GM19372 (cell line): ENCODE measurements around the gene GLT1D1.

ENCODE experiments used
- ATAC-seq: cut with Tn5 transposase; IDR thresholded peaks from one replicate; pipeline ENCODE4 v1.9.1; 2021; ENCODE audit warnings: mild to moderate bottlenecking, low read depth, moderate library complexity; ENCODE audit not compliant: unreplicated experiment

Gene GLT1D1

DNA sequence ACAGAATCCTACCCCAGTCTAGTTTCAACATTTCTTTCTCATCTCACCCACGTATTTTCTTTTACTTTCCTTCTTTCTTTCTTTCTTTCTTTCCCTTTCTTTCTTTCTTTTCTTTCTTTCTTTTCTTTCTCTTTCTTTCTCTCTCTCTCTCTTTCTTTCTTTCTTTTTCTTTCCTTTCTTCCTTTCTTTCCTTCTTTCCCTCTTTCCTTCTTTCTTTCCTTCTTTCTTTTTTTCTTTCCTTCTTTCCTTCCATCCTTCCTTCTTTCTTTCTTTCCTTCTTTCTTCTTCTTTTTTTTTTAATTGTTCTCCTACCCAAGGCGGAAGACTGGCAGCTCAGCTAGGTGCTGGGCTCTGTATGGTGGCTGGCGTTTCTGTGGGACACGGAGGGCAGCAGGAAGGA, 55.0 kb downstream of the GLT1D1 start:
- no peak for ATAC-seq

DNA sequence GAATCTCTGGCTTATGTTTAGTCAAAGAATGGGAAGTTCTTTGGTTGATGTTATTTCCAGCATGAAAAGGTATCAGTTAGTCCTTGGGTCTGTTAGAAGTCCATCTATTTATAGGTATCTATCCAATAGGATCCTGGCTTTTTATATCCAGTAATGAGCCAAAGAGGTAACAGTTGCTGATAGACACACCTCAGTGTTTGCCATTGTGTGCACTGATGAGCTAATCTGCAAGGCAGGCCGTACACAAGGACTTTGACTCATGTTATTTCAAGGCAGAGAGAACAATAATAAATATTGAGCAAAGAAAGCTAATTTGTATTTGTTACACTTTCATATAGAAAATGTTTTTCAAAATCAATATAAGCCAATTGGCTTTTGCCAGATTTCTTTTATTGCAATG, 56.4 kb downstream of the GLT1D1 start:
- ATAC-seq, result no peak

GRCh38 chr12:128910629-128911028, 57.4 kb downstream of the GLT1D1 start:
- no peak for ATAC-seq

DNA sequence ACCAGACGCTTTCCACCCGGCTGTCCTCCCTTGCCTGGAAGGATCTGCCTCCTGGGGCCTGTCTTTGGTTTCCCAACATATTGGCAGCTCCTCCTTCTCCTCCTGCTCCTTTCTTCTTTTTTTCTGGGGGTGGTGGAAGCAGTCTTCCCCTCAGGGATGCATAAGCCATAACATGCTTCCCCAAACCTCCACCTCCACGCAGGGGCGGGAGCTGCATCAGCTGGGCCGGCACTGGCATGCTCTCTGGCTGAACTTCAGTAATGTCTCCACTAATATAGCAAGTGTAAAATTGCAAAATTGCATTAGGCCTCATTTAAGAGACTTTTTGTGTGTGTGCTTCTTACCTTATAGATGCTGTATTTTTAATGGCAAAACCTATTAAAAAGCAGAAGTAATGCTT, 58.6 kb downstream of the GLT1D1 start:
- no peak for ATAC-seq

DNA sequence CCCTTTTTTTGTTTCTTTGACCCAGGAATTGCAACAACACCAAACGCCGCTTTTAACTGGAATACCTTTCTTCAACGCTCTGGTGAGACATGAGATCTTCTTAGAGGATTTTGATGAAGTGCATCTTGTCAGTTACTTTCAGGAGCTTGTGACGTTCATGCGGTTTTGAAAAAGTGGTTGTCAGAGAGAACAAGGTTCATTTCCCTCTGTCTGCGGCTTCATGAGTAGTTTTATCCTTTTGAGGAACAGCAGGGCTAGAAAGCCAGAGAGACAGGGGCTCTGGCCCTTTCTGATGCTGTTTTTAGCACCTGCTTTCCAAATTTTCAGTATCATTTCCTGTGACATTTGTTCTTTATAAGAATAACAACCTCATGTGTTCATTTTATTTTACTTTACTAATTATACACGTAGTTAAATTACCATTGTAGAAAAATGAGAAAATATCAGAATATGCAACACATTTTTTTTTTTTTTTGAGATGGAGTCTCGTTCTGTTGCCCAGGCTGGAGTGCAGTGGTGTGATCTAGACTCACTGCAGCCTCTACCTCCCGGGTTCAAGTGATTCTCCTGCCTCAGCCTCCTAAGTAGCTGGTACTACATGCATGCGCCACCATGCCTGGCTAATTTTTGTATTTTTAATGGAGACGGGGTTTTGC, 61.8 kb downstream of the GLT1D1 start:
- peak; percentile 83 for ATAC-seq

GRCh38 chr12:128916425-128916824, 63.1 kb downstream of the GLT1D1 start:
- no peak for ATAC-seq

DNA sequence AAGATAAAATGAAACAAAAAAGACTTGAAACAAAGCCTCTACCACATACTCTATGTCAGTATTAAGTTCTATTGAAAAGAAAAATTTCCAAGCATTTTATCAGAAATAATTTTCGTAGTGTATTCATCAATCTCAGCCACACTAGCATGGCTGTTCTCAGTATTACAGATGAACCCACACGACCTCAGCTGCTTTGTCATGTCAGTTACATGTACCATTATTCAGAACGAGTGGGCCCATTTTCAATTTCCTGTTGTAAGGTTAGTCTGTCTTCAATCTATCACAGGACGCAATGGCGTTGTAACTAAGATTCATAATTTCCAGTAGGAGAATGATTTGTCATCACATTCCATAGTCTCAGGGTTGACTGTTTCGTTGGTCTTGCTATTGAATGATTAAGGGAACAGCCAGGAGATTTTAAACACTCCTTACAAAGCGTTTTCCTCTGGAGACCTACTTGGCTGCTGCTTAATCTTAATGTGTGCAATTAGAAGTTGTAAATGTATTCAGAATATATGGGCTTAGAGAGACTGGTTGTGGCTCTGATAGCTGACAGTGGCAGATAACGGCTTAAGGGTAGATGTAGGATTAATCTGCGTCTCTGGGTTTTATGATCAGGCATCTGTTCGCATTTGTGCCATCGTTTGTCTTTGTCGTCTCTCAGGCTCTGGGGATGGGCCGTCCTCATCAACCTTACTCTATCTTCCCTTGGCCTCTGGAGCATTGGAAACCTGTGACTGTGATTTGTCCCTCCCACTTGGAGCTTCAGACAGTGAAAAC, 65.4 kb downstream of the GLT1D1 start:
- ATAC-seq, result no peak

DNA sequence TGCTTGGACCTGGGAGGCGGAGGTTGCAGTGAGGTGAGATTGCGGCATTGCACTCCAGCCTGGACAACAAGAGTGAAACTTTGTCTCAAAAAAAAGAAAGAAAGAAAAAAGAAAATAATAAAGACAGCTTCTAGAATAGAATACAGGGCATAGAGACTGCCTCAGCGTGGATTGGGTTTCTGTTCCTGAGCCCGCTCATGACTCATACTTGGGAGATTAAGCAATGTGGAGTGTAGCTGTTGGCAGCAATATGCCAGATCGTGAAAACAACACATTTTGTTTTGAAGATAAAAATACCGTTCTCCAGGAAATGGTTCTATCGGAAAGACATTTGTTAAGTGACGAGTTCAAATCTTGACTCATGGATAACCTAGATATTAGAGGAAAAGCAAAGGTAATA, 67.2 kb downstream of the GLT1D1 start:
- ATAC-seq, result no peak

- ATAC-seq, result no peak
Observed at GRCh38 chr12:128928361-128928760, 75.1 kb downstream of the GLT1D1 start.

DNA sequence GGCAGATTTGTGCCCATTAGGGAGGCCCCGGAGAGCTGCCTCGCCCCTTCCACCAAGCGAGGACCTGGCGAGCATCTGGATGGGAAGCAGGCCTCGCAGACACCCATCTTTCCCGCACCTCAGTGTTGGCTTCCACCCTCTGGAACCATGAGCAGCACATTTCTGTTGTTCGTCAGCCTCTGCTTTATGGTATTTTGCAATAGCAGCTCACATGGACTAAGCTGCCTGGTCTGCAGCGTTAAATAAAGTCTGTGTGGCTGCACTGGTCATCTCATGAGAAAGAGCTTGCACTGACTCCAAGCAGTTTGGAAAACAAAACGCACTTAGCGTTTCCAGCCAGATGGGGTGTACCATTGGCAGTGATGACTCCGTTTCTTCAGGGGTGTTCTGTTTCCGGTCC, 75.8 kb downstream of the GLT1D1 start:
- ATAC-seq, result no peak

GRCh38 chr12:128930606-128931005, 77.3 kb downstream of the GLT1D1 start:
- no peak for ATAC-seq

GRCh38 chr12:128932521-128932920, 79.2 kb downstream of the GLT1D1 start:
- no peak for ATAC-seq

- no peak for ATAC-seq
Observed at GRCh38 chr12:128933039-128933438, 79.8 kb downstream of the GLT1D1 start.

DNA sequence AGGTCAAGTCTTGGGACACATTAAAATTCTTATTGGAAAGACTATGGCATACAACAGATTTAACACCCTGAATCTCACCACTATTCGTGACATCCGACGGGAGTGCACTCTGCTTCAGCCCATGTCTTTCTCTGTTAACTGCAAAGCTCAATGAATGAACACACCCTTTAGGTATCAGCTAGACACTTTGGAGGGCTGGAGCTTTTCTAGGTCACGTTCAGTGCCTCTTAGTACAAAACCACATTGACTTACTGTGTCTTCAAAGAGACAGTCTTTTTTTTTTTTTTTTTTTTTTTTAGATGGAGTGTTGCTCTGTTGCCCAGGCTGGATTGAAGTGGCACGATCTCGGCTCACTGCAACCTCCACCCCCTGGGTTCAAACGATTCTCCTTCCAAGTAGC, 80.6 kb downstream of the GLT1D1 start:
- no peak for ATAC-seq

- ATAC-seq, result no peak
Observed at GRCh38 chr12:128938886-128939285, 85.6 kb downstream of the GLT1D1 start.

GRCh38 chr12:128940090-128940888, 87.0 kb downstream of the GLT1D1 start:
- no peak for ATAC-seq

- ATAC-seq, result no peak
Observed at GRCh38 chr12:128940974-128941373, 87.7 kb downstream of the GLT1D1 start.

DNA sequence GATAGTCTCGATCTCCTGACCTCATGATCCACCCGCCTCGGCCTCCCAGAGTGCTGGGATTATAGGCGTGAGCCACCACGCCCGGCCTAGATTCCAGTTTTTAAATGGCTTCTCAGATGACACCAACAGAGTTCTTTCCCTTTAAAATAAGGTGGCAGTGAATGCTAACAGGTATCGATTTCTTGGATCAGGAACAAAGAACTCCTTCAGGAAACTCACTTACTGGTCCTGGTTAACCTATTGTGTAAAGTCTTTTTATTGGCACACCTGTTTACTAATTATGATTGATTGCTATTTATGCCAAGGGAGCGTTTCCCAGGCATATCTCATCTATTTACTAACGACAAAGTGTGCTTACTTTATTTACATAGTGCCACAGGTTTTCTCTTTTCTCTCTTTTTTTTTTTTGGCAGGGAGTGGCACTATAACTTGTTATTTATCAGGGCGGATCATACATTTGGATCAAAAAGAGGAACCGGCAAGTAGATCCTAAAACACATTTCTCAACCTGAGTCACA, 89.7 kb downstream of the GLT1D1 start:
- ATAC-seq, result no peak

GRCh38 chr12:128944956-128945355, 91.7 kb downstream of the GLT1D1 start:
- no peak for ATAC-seq

- no peak for ATAC-seq
Observed at GRCh38 chr12:128947209-128947608, 93.9 kb downstream of the GLT1D1 start.

GRCh38 chr12:128949086-128949485, 95.8 kb downstream of the GLT1D1 start:
- ATAC-seq, result no peak
